Measurements from ENCODE around the gene DZIP1.
"Not testable (repeated sequence)": the region's sequence is repeated elsewhere in the genome, so short reads cannot be mapped to it uniquely, and the experiment has no call there.

Gene DZIP1, protein sequence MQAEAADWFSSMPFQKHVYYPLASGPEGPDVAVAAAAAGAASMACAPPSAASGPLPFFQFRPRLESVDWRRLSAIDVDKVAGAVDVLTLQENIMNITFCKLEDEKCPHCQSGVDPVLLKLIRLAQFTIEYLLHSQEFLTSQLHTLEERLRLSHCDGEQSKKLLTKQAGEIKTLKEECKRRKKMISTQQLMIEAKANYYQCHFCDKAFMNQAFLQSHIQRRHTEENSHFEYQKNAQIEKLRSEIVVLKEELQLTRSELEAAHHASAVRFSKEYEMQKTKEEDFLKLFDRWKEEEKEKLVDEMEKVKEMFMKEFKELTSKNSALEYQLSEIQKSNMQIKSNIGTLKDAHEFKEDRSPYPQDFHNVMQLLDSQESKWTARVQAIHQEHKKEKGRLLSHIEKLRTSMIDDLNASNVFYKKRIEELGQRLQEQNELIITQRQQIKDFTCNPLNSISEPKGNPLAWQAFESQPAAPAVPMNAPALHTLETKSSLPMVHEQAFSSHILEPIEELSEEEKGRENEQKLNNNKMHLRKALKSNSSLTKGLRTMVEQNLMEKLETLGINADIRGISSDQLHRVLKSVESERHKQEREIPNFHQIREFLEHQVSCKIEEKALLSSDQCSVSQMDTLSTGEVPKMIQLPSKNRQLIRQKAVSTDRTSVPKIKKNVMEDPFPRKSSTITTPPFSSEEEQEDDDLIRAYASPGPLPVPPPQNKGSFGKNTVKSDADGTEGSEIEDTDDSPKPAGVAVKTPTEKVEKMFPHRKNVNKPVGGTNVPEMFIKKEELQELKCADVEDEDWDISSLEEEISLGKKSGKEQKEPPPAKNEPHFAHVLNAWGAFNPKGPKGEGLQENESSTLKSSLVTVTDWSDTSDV

DNA sequence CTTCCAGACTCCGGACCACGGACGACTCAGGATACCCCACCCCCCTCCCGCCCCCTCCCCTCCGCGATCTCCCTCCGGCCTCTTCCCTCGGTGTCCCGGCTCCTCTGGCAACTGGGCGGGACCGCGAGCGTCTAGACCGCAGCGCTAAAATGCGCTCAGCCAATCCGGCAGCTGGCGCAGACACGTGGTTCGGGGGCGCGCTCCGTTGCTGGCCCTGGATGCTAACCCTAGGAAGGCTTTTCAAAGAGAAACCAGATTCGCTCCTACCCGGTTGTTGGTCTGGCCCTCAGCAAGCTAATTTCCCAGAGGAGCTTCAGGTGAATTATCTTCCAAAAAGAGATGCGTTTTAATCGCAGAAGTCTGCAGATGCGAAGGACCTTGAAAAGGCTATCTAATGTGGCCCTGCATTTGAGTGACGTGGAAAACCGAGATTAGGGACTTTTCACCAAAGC lies at the start of gene DZIP1:
TSS of gene DZIP1 (minus strand) at position 106 of the 452 bp plus-strand sequence. CDS start 2,677 bp downstream, outside the sequence.
- DNase-seq = no peak

- not testable (repeated sequence) for DNase-seq
These were observed 46.5 kb upstream of the DZIP1 start for GRCh38 chr13:95690986-95691385.

- DNase-seq = no peak
These were observed 45.0 kb upstream of the DZIP1 start for GRCh38 chr13:95689582-95689926.

- DNase-seq = not testable (repeated sequence)
These were observed 40.5 kb upstream of the DZIP1 start for GRCh38 chr13:95684960-95685359.

GRCh38 chr13:95684418-95684817 lies 39.9 kb upstream of the DZIP1 start:
- DNase-seq = no peak

DNA sequence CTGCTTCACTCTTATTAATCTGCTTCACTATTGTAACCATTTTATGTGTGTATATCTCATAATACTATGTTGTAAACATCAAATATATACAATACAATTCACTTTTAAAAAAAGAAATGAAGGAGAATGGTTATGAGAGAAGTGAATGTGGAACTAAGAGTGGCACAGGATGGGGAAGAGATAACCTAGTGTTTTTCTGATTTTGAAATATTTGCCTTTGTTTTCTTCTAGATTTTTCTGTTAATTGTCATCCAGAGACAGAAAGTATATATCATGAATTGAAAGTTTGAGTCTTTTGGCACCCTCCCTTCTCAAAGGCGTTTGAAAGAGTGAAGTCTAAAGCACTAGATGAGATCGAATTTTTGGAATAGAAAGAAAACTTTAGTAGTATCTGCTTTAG lies 35.2 kb upstream of the DZIP1 start:
- no peak for DNase-seq

DNA sequence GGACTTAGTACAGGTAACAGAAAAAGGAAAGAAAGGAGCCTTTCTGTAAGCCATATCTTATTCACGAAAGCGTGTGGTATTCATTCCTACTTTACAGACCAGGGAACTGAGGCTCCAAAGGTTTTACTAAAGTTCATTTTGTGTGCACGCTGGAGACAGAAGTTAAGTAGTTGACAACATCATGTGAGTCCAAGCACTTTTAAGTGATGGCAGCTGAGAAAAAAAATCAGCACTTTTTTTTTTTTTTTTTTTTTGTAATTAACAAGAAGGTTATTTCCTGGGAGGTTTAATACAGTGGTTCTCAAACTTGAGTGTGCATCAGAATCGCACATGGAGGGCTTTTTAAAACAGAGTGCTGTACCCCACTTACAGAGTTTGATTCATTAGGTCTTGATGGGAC lies 34.5 kb upstream of the DZIP1 start:
- no peak for DNase-seq

DNA sequence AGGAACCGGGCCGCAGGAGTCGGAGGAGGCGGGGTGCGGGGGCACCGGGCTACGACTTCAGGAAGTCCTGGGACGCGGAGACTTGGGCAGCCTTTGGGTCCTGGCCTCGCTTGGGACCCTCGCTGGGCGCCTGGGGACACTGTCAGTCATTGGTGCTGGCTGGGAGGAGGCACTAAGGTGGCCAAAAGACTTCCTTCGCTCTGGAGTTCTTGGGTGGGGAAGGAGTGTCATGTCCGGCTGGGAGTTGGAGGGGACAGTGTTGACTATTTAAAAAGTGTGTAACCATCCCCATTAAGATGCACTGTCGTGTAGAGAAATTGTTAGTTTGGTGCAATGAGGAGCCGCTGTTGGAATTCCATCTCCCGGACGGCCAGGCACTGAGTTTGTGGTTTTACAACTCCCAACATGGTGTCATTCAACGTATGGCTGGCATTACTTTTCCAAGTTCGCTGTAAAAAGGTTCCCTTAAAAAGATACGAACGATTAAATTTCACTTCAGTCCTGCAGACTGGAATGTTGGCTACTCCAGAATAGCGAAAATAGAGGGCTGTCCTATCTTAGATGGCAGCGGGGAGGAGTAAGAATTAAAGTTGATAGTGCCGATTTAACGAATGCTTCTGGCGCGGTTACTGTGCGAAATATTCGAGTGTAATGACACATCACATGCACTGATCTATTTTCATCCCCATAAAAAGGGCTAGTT lies 33.2 kb upstream of the DZIP1 start:
- DNase-seq = no peak

GRCh38 chr13:95676762-95677563 lies 32.5 kb upstream of the DZIP1 start, which contains the start of gene DNAJC3:
DNAJC3 (plus strand) TSS chr13:95677139; CDS start chr13:95677256, 117 bp downstream.
- DNase-seq = peak; percentile 92

DNA sequence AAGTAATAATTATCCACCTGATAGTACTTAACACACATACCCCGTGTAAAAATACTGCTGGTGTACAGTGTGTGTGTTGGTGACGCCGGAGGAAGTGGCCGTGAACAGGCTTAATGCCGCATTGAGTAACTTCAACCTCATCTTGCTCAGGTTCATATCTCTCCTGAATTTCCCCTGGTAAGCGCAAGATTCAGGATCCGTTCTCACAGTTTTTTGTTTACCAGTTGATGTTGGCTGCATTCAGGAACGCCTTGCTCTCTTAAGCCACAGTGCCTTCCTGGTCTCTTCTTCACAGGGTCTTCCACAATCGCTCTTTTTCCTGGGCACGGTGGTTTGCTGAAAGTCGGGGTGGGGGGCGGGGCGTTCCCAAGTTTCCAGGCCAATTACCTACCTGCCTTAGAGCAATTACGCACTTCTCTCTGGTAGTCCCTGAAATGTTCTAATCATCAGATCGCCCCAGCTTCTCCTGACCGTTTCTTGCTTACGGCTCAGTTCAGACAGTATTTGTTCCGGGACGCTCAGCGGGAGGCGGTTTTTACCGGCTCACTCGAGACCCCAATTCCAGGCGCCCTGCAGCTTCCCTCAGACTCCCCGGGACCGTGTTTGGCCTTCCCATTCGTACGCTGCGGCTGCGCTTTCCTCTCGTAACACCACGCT lies 31.7 kb upstream of the DZIP1 start:
- DNase-seq = peak; percentile 37

DNA sequence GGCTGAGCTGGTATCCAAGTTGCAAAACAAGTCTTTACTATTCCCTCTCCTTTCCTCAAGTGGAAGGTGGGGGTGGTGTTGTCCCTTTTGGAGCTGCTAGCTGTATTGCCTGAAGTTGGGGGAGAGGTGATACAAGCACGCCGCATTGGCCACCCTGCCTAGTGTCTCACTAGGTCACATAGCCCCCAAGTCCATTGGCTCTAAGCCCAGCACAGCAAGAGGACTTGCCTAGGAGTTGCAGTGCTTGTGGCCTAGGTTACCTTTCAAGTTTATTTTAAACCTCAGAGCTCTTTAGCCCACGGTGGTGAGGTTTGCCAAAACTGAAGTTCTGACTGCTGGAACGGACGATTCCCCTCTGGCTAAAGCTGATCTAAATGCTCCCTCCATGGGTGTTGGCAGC lies 27.1 kb upstream of the DZIP1 start:
- DNase-seq = no peak

GRCh38 chr13:95667235-95667634 lies 22.7 kb upstream of the DZIP1 start:
- not testable (repeated sequence) for DNase-seq

DNA sequence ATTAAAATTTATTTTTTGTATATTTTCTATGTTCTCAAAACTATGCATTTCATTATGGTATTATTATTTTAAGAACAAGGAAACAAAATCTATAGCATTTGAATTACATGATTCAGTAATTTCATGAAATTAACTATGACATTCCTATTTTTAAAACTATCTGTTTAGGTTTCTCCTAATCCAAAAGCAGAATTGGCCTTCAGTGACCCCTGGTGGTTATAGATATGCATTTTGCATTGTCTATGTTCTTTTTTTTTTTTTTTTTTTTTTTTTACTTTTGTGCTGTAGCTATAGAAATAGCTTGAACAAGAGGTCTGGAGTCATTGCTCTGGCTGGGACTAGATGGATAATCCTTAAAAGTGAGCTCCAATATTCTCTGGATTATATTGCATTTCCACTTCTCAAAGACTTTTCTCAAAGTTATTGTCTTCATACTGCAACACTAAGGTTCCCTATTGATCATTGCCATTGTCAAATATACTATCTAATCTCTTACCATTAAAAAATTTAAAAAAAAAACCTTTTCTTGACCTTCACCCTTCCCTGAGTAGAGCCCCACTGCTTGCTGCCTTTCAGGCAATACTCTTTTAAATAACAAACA lies 16.6 kb upstream of the DZIP1 start:
- no peak for DNase-seq

DNA sequence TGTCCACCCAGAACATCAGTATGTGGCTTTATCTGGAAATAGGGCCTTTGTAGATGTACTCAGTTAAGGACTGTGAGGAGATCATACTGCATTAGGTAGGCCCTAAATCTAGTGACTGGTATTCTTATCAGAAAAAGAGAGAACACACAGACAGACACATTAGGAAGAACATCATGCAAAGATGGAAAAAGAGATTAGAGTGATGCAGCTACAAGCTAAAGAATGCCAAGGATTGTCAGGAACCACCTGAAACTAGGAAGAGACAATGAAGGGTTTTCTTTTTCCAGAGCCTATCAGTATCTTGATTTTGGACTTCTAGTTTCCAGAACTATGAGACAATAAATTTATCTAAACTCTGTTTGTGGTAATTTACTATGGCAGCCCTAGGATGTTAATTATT lies 15.0 kb upstream of the DZIP1 start:
- no peak for DNase-seq

DNA sequence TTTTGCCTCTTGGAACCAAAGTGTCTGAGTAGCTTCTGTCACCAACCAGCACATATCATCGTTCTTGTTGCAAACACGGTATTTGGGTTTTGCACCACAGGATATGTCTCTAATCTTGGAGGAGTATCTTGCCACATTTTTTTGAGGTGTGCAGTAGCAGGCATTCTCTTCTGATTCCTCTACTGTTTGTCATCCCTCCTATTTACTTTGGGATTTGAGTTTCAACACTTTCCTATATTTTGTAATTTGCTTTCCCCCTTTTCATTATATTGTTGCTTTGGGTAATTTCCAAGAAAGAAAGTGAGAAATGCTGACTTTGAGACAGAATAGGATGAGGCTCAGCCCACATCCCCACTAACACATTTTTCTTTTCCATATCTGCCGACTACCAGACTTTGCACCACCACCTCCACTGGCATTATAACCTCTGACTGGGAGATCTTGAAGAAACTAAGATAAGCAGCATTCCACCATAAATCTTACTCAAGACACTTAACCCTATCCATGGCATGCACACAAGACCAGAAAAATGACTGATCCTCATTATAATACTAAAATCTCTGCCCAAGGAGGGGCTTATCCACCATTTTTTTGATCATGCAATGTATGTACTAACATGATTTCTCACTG lies 12.0 kb upstream of the DZIP1 start:
- no peak for DNase-seq

GRCh38 chr13:95652821-95653220 lies 8.3 kb upstream of the DZIP1 start:
- no peak for DNase-seq

GRCh38 chr13:95652244-95652764 lies 7.8 kb upstream of the DZIP1 start:
- DNase-seq = no peak

- no peak for DNase-seq
These were observed 6.2 kb upstream of the DZIP1 start for GRCh38 chr13:95650696-95651095.

- DNase-seq = no peak
These were observed 2.8 kb upstream of the DZIP1 start for GRCh38 chr13:95647321-95647720.

GRCh38 chr13:95643936-95644598 lies 439 bp downstream of the DZIP1 start:
- DNase-seq = no peak

All from SIG-M5 (cell line).